Mammary epithelial cell (primary cell): ENCODE measurements around the gene GRID1.

Experiments used
- CTCF ChIP-seq, 2 donors: IDR thresholded peaks in 1 of 2; conservative IDR thresholded peaks in 1 of 2; 2 replicates each; pipeline ENCODE4 v1.5.1; 2011 to 2012; ENCODE audit warnings: inconsistent platforms in 2 of 2, low read length in 2 of 2, mild to moderate bottlenecking in 2 of 2, control low read depth in 1 of 2, low read depth in 1 of 2; ENCODE audit not compliant: insufficient read depth in 1 of 2; ENCODE audit errors: extremely low read depth in 1 of 2
- EZH2 ChIP-seq: IDR thresholded peaks from 2 replicates; pipeline ENCODE4 v1.6.1; 2012; ENCODE audit warnings: low read length, inconsistent platforms, borderline replicate concordance

DNA sequence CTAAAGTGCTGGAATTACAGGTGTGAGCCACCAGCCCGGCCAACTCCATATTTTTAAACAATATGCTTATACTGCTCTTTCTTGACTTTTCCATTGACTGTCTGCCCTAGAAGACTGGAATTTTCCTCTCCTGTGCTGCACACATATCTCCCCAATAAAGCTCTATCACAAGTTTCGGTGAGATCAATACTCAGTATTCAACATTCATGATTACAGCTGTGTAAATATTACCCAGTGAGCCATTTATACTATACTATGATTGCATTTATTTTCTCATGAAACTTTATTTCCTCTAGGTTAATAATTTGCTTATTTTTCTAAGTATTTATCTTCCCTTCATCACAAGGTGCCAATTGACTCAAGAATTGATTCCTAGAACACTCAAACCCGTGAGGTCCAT, 48.5 kb upstream of the GRID1 start:
- TF ChIP-seq CTCF (conservative IDR thresholded peaks at IDR 0.05 in 1 of 2, IDR thresholded peaks at IDR 0.05 in 1 of 2; ENCODE audit: extremely low read depth in 1 of 2, insufficient read depth in 1 of 2, low read depth in 1 of 2, low read length in 2 of 2) (no peak), EZH2 (no peak)
